Common myeloid progenitor, CD34-positive (primary cell): ENCODE results near the gene TXNRD2.

Experiments
- CTCF ChIA-PET: fragments of 350-600 bp; sonication (Branson Sonifier 250); formaldehyde crosslinking; loops from one replicate; lab custom pipeline; 2021; ENCODE audit warnings: antibody characterized with exemption; lab: Charles Lee
- POLR2A ChIA-PET: fragments of 350-600 bp; sonication (Branson Sonifier 250); formaldehyde crosslinking; loops from one replicate; lab custom pipeline; 2021; ENCODE audit warnings: antibody characterized with exemption; lab: Charles Lee
- DNase-seq, 3 donors: peaks; one replicate each; pipeline versions ENCODE4 v3.0.0 to v3.0.0-alpha.2; 2013
- H3K27ac ChIP-seq, 2 experiments: 1 replicate in 1 of 2; 2 replicates in 1 of 2; pipeline ENCODE4 v1.7.0; 2013; ENCODE audit warnings: inconsistent platforms in 2 of 2, low read length in 2 of 2, mild to moderate bottlenecking in 2 of 2, low read depth in 1 of 2, moderate library complexity in 1 of 2; ENCODE audit not compliant: severe bottlenecking in 2 of 2, insufficient read depth in 1 of 2, poor library complexity in 1 of 2
- H3K27me3 ChIP-seq, 5 experiments: replicated peaks in 2 of 5; 1 replicate in 3 of 5; 2 replicates in 2 of 5; pipeline versions ENCODE4 v1.6.1 to v1.7.0; 2013; ENCODE audit warnings: low read length in 4 of 5, mild to moderate bottlenecking in 2 of 5, moderate library complexity in 2 of 5, inconsistent platforms in 1 of 5; ENCODE audit not compliant: insufficient read depth in 5 of 5, control insufficient read depth in 4 of 5
- H3K36me3 ChIP-seq, 4 experiments: 1 replicate in 2 of 4; 2 replicates in 2 of 4; pipeline versions ENCODE4 v1.6.1 to v1.7.0; 2013; ENCODE audit warnings: low read length in 3 of 4, control low read depth in 1 of 4, mild to moderate bottlenecking in 1 of 4; ENCODE audit not compliant: control insufficient read depth in 4 of 4, insufficient read depth in 4 of 4
- H3K4me1 ChIP-seq, 4 experiments: 1 replicate in 3 of 4; 2 replicates in 1 of 4; pipeline versions ENCODE4 v1.6.1 to v1.7.1; 2013; ENCODE audit warnings: low read length in 3 of 4, mild to moderate bottlenecking in 3 of 4, control low read depth in 1 of 4, inconsistent platforms in 1 of 4, moderate library complexity in 1 of 4; ENCODE audit not compliant: control insufficient read depth in 4 of 4, insufficient read depth in 4 of 4; ENCODE audit errors: control extremely low read depth in 1 of 4
- H3K4me3 ChIP-seq, 7 experiments: 1 replicate in 4 of 7; 2 replicates in 3 of 7; pipeline versions ENCODE4 v1.5.1 to v1.7.0; 2013; ENCODE audit warnings: mild to moderate bottlenecking in 7 of 7, low read length in 6 of 7, moderate library complexity in 6 of 7, inconsistent platforms in 2 of 7, low read depth in 2 of 7, control low read depth in 1 of 7; ENCODE audit not compliant: insufficient read depth in 4 of 7, control insufficient read depth in 1 of 7; ENCODE audit errors: extremely low read depth in 1 of 7
- H3K9me3 ChIP-seq, 5 experiments: 1 replicate in 4 of 5; 2 replicates in 1 of 5; pipeline versions ENCODE4 v1.6.1 to v1.7.1; 2013; ENCODE audit warnings: low read length in 4 of 5, mild to moderate bottlenecking in 2 of 5, inconsistent platforms in 1 of 5, low read depth in 1 of 5, moderate library complexity in 1 of 5; ENCODE audit not compliant: control insufficient read depth in 4 of 5, insufficient read depth in 2 of 5; ENCODE audit errors: control extremely low read depth in 1 of 5
- WGBS: methylation state at CpG from one replicate; pipeline ENCODE4 v1.1.5; 2013; ENCODE audit not compliant: insufficient coverage; 5-methylcytosine and 5-hydroxymethylcytosine counted together

Gene TXNRD2

GRCh38 chr22:19903513-19903912, 38.1 kb downstream of the TXNRD2 start:
- no peak for DNase-seq
- whole genome bisulfite sequencing = 95% methylated on average over 8 of the region's 12 CpGs
- no peaks in the 10 kb centered on the region for H3K4me1 ChIP-seq
- peaks cover 0 to 21% (median 6%) of the 10 kb centered on the region in 4 experiments for H3K36me3 ChIP-seq
- H3K4me3 ChIP-seq = no peak overlapping the region
- no peak overlapping the region for H3K27ac ChIP-seq
- no peaks in the 10 kb centered on the region for H3K27me3 ChIP-seq
- POLR2A ChIA-PET = interaction anchor here (0.9 kb wide), 1 partner anchor 173 kb away, joined by 3 read pairs; no protein-coding TSS in a partner anchor
- CTCF ChIA-PET = interaction anchor here (1.2 to 2.5 kb wide), 4 partner anchors 9 to 173 kb away, joined by 3 to 15 read pairs (median 7); no protein-coding TSS in a partner anchor
- no peaks in the 10 kb centered on the region for H3K9me3 ChIP-seq

- Histone ChIP-seq H3K36me3 (peaks cover 0 to 19% (median 6%) of the 10 kb centered on the region in 4 experiments), H3K27me3 (no peaks in the 10 kb centered on the region), H3K9me3 (no peaks in the 10 kb centered on the region), H3K4me1 (no peaks in the 10 kb centered on the region), H3K27ac (no peak overlapping the region), H3K4me3 (no peak overlapping the region)
- POLR2A ChIA-PET = interaction anchor here (0.9 kb wide), 1 partner anchor 173 kb away, joined by 3 read pairs; no protein-coding TSS in a partner anchor
- CTCF ChIA-PET = interaction anchor here (1.2 to 2.5 kb wide), 4 partner anchors 10 to 173 kb away, joined by 3 to 15 read pairs (median 7); no protein-coding TSS in a partner anchor
- WGBS = 94% methylated on average over 6 of the region's 9 CpGs
- no peak for DNase-seq
Measured at GRCh38 chr22:19903031-19903430, 38.6 kb downstream of the TXNRD2 start.

- POLR2A ChIA-PET = interaction anchor here (0.9 kb wide), 1 partner anchor 172 kb away, joined by 3 read pairs; no protein-coding TSS in a partner anchor
- CTCF ChIA-PET = interaction anchor here (1.2 to 2.5 kb wide), 5 partner anchors 11 to 172 kb away, joined by 3 to 15 read pairs (median 6); no protein-coding TSS in a partner anchor
- no peak overlapping the region for H3K4me3 ChIP-seq
- no peaks in the 10 kb centered on the region for H3K4me1 ChIP-seq
- no peaks in the 10 kb centered on the region for H3K27me3 ChIP-seq
- H3K36me3 ChIP-seq = peaks cover 0 to 23% (median 8%) of the 10 kb centered on the region in 4 experiments
- DNase-seq = no peak
- no peak overlapping the region for H3K27ac ChIP-seq
- 98% methylated on average over 6 of the region's 7 CpGs for WGBS
- H3K9me3 ChIP-seq = no peaks in the 10 kb centered on the region
Measured at GRCh38 chr22:19902245-19902715, 39.3 kb downstream of the TXNRD2 start.

GRCh38 chr22:19901577-19902244, 39.9 kb downstream of the TXNRD2 start:
- Histone ChIP-seq H3K36me3 (peaks cover 0 to 23% (median 9%) of the 10 kb centered on the region in 4 experiments), H3K4me3 (no peak overlapping the region), H3K4me1 (no peaks in the 10 kb centered on the region), H3K9me3 (no peaks in the 10 kb centered on the region), H3K27me3 (no peaks in the 10 kb centered on the region), H3K27ac (no peak overlapping the region)
- POLR2A ChIA-PET = no interaction called here
- CTCF ChIA-PET = interaction anchor here (0.7 to 2.5 kb wide), 10 partner anchors 9 to 171 kb away, joined by 3 to 15 read pairs (median 4); no protein-coding TSS in a partner anchor
- WGBS = 94% methylated on average over 8 of the region's 11 CpGs
- DNase-seq = no peak

GRCh38 chr22:19900707-19901436, 40.7 kb downstream of the TXNRD2 start:
- H3K4me3 ChIP-seq = no peak overlapping the region
- CTCF ChIA-PET = interaction anchor here (1.2 to 1.6 kb wide), 7 partner anchors 8 to 170 kb away, joined by 3 to 6 read pairs (median 3); no protein-coding TSS in a partner anchor
- POLR2A ChIA-PET = no interaction called here
- no peak for DNase-seq
- H3K9me3 ChIP-seq = no peaks in the 10 kb centered on the region
- no peaks in the 10 kb centered on the region for H3K27me3 ChIP-seq
- H3K27ac ChIP-seq = no peak overlapping the region
- WGBS = 98% methylated on average over 13 of the region's 13 CpGs
- peaks cover 0 to 23% (median 10%) of the 10 kb centered on the region in 4 experiments for H3K36me3 ChIP-seq
- H3K4me1 ChIP-seq = no peaks in the 10 kb centered on the region

GRCh38 chr22:19898831-19899567, 42.6 kb downstream of the TXNRD2 start:
- Histone ChIP-seq H3K27me3 (no peaks in the 10 kb centered on the region), H3K4me1 (peaks cover 0 to 2% (median under 1%) of the 10 kb centered on the region in 4 experiments), H3K9me3 (no peaks in the 10 kb centered on the region), H3K4me3 (no peak overlapping the region), H3K36me3 (peaks cover under 1 to 28% (median 18%) of the 10 kb centered on the region in 4 experiments), H3K27ac (no peak overlapping the region)
- no peak for DNase-seq
- WGBS = 97% methylated on average over 15 of the region's 16 CpGs
- ChIA-PET CTCF (interaction anchor here (1.0 kb wide), 1 partner anchor 9 kb away, joined by 3 read pairs; no protein-coding TSS in a partner anchor), POLR2A (no interaction called here)
